Neural progenitor cell (in vitro differentiated cells): ENCODE results near the gene DIP2A.

ENCODE experiments used
- EZH2 ChIP-seq: fragments of 200-600 bp; sonication (generic); IDR thresholded peaks from 2 replicates; pipeline ENCODE4 v1.6.1; 2017; ENCODE audit warnings: antibody characterized with exemption, mild to moderate bottlenecking, moderate library complexity
- EZH2phosphoT487 ChIP-seq: fragments of 200-600 bp; sonication (generic); IDR thresholded peaks from 2 replicates; pipeline ENCODE4 v1.6.1; 2017; ENCODE audit warnings: antibody characterized with exemption
- TF ChIP-seq, protein P1 (sequence below): fragments of 200-600 bp; sonication (generic); IDR thresholded peaks from 2 replicates; pipeline ENCODE4 v1.5.1; 2017; ENCODE audit warnings: antibody characterized with exemption, mild to moderate bottlenecking

DNA sequence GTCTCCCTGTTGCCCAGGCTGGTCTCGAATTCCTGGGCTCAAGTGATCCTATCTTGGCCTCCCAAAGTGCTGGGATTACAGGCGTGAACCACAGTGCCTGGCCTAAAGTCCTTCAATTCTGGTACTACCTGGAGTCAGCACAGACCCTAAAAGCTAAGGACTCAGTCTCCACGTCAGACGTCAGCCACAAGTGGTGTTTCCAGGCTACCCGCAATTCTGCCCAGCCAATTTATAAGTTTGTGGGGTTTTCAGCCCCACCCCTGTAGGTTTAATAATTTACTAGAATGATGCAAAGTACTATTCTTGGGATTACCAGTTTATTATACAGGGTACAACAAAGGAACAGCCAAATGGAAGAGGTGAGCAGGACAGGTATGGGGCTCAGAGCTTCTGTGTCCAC, 10.6 kb upstream of the DIP2A start:
- TF ChIP-seq, protein P1, sequence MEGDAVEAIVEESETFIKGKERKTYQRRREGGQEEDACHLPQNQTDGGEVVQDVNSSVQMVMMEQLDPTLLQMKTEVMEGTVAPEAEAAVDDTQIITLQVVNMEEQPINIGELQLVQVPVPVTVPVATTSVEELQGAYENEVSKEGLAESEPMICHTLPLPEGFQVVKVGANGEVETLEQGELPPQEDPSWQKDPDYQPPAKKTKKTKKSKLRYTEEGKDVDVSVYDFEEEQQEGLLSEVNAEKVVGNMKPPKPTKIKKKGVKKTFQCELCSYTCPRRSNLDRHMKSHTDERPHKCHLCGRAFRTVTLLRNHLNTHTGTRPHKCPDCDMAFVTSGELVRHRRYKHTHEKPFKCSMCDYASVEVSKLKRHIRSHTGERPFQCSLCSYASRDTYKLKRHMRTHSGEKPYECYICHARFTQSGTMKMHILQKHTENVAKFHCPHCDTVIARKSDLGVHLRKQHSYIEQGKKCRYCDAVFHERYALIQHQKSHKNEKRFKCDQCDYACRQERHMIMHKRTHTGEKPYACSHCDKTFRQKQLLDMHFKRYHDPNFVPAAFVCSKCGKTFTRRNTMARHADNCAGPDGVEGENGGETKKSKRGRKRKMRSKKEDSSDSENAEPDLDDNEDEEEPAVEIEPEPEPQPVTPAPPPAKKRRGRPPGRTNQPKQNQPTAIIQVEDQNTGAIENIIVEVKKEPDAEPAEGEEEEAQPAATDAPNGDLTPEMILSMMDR, result no peak
- TF ChIP-seq EZH2phosphoT487, result no peak
- TF ChIP-seq EZH2, result no peak
